Skin epidermis (tissue), 12 donors: ENCODE results near the gene TMX3.

ENCODE experiments used
- H3K27ac ChIP-seq, 21 experiments: fragments of 200-600 bp; sonication (generic) in 11 of 21; one replicate each; pipeline ENCODE4 v1.5.0; 2020; ENCODE audit warnings: mild to moderate bottlenecking in 3 of 21, inconsistent platforms in 2 of 21, moderate library complexity in 2 of 21
- H3K4me3 ChIP-seq, 7 experiments: fragments of 200-600 bp; sonication (generic) in 2 of 7; one replicate each; pipeline ENCODE4 v1.5.0; 2020; ENCODE audit warnings: inconsistent platforms in 2 of 7, mild to moderate bottlenecking in 2 of 7, moderate library complexity in 1 of 7

TMX3 gene, protein sequence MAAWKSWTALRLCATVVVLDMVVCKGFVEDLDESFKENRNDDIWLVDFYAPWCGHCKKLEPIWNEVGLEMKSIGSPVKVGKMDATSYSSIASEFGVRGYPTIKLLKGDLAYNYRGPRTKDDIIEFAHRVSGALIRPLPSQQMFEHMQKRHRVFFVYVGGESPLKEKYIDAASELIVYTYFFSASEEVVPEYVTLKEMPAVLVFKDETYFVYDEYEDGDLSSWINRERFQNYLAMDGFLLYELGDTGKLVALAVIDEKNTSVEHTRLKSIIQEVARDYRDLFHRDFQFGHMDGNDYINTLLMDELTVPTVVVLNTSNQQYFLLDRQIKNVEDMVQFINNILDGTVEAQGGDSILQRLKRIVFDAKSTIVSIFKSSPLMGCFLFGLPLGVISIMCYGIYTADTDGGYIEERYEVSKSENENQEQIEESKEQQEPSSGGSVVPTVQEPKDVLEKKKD

DNA sequence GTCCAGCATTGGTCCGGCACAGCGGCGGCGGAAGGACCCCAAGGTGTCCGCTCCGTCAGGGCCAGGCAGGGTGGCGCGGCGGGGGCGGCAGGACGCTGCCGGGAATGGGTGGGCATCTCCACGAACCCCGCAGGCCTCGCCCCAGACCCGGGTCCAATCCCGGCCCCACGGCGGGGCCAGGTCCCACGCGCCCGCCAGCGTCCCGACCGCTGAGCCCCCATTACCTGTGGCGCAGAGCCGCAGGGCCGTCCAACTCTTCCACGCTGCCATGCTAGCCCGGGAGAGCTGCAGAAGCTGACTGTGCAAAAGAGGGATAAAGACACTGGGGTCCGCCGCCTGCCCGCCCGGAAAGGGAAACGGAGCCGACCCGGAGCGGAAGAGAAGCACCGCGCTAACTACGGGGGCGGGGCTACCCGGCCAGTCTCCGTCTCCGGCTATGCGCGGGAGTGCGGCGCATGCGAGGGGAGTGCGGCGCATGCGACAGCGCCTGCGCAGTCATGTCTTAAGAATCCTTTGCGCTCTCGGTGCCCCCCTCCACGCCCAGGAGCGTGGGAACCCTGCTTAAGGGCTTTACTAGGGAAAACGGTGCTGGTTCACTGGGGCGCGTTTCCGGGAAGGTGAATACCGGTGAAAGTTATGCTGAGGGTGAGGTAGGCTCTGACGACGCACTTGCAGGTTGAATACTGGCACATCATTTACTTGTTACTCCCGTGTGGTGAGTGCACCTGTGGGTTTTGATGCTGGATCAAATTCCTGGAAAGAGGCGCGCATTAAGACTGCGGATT, at the start of gene TMX3:
TMX3 (minus strand) TSS at position 397 of the 785 bp plus-strand sequence; CDS start at position 270, 127 bp downstream.
- Histone ChIP-seq H3K4me3 (peak within 1 kb of the TSS; percentile 80 to 99 (median 85)), H3K27ac (peak within 1 kb of the TSS; percentile 31 to 95 (median 87))

DNA sequence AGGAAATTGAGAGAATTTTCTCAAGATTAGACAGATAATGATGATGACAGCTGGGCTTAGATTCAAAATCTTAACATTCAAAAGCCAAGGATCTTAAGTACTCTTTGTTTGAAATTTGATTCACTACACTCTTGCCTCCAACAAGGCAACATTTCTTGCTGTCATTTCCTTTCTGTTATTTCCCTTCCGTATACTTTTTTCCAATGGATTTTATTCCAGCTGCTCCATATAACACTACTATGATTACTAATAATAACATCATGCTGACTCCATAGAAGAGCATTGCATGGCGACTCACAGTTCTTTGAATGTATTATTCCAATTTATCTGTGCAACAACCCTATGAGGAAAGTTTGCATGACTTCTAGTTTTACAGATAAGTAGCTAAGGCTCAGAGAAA, 49.1 kb upstream of the TMX3 start:
- Histone ChIP-seq H3K27ac (no peak overlapping the region), H3K4me3 (no peak overlapping the region)

DNA sequence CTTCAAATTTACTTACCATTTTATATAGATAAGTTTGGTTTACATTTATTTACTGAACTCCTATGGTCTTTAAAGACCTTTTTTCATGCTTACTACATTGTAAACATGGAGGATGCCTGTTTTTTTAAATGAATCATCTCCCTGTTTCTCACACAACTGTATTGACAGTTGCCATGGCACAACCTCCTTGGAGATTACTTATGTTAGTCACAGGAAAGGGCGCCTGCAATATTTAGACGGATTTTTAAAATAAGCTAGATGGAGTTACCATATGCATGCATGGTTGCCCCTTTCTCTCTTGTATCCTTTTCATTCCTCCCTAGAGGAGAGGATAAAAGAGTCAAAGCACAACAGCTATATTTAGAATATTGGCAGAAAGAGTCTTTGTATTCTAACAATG, 48.2 kb upstream of the TMX3 start:
- Histone ChIP-seq H3K27ac (no peak overlapping the region), H3K4me3 (no peak overlapping the region)

DNA sequence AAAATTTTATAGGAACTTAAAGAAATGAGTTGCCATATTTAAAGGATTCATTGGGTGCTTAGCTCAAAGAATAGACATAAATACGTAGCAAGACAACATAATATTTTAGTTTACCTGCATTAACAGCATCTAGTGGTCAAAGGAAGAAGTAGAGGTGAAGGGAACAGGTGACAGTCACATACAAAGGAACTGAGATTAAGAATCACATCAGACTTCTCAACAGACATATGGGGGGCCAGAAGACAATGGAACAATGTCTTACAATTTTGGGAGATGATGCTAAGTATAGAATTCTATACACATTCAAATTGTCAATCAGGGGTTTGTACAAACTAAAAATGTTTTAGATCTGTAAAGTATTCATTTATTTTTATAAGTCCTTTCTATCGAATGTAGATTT, 44.4 kb upstream of the TMX3 start:
- Histone ChIP-seq H3K27ac (no peak overlapping the region), H3K4me3 (no peak overlapping the region)

DNA sequence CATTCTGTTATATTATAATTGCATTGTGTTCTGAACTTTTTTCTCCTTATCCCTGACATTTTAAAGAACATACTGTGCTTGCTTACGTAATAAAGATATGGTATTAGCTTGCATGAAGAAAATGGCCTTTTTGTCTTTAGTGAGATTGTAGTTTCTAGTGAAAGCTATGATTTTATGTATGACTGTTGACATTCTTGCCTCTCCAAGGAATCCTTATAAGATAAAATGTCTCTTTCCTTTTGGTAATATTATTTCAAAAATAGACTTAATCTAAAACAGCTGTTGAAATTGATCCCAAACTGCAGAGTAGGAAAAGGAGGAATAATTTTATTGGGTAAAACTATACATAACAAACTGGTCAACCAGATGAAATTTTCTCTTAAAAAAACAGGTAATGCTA, 42.2 kb upstream of the TMX3 start:
- no peak overlapping the region for H3K4me3 ChIP-seq
- H3K27ac ChIP-seq, result no peak overlapping the region

DNA sequence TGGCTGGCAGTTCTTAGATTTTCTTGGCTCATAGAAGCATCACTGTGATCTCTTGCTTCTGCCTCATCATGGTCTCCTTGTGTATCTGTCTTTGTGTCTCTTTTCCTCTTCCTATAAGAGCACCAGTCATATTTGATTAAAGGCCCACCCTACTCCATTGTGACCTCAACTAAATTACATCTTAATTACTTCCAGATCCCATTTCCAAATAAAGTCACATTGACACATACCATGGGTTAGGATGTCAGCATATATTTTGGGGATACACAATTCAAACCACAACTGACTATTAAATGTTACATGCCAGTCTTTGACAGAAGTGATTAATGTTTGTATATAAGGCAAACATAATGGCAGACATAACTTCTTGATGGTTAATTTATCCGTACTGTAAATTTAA, 27.3 kb upstream of the TMX3 start:
- Histone ChIP-seq H3K27ac (no peak overlapping the region), H3K4me3 (no peak overlapping the region)

DNA sequence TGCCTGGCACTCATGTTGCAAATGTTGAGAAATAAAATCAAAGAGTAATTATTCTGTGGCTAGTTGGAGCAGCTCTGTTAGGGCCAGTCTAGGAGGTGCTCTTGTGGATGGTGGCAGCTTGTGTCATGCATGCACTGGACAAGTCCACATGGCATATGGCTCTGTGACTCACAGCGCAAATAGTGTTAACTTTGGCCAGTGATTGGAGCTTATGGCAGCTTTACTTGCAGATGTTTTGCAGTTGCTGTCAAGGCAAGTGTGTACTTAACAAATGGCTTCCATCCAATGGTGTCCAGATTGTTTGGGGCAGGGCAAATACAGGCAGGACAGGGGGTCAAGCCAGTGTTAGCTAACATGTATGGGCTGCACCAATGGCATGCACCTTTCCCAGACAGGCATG, 26.1 kb upstream of the TMX3 start:
- no peak overlapping the region for H3K4me3 ChIP-seq
- no peak overlapping the region for H3K27ac ChIP-seq

DNA sequence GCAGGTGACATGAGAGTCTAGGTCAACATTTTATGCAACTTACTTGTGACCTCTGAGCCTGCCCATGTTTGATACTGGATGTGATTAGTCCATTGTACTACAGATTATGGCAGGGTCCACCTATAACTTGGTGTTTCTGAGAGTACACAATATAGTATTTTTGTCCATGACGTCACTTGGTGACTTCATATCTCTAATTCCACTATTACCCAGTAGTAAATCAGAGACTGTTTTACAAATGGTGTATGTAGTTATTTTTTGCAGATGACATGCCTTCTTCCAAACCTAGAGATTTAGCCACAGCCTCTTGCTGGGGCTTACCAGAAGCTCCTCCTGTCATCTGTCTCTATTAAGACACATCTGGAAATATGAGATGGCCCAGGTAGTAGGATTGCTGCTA, 24.6 kb upstream of the TMX3 start:
- Histone ChIP-seq H3K4me3 (no peak overlapping the region), H3K27ac (no peak overlapping the region)

DNA sequence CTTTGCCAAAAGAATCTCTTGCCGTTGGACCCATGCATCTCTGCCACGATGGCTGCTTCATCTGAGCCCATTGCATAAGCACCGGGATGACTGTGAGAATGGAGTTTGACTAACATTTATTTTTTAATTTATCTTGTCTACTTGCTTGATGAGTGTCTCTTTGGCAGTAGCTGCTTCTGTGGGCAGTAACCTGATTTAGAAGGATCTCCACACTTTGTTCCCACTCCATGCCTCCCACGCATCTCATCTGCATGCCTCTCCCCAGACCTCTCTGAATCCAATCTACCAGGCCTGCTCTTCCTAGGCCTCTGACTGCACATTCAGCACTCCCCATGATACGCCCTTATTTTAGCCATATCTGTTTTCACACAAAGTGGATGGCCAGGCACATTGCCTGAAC, 23.7 kb upstream of the TMX3 start:
- Histone ChIP-seq H3K4me3 (no peak overlapping the region), H3K27ac (no peak overlapping the region)

DNA sequence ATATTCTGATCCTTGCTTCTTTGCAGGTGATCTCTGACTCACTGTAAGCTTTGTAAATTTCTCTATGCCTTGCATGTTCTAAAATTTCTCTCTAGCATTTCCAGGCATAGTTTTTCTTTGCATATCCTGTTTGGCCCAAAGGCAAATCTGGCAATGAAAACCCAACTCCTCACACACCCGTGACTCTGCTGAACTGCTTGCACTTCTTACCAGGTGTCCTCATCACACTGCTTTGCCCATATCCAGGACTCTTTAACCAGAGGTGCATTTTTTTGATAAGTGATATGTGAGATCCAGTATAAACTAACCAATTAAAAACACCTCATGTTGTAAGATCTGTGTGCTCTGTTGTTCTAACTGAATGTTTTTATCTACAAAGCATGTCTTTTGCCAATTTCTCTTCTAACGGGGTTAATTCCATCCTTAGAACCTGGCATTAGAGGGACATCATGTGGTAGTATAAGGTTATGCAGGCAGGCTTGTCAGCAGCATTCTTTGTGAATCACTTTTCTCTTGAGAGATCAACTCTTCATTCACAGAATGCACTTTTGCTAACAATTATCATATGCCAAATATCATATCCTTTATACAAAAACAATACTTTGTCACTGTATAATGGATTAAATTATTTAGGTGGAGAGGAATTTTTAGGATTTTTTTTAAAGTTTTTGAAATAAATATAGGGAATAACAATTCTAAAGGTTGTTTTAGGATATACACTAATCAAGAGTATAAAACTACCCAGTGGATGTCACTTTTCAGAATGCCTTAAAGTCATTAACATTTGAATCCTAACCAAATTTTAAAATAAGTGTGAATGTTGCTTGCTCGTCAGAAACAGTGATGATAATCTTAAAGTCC, 20.8 kb upstream of the TMX3 start:
- Histone ChIP-seq H3K4me3 (no peak overlapping the region), H3K27ac (no peak overlapping the region)

DNA sequence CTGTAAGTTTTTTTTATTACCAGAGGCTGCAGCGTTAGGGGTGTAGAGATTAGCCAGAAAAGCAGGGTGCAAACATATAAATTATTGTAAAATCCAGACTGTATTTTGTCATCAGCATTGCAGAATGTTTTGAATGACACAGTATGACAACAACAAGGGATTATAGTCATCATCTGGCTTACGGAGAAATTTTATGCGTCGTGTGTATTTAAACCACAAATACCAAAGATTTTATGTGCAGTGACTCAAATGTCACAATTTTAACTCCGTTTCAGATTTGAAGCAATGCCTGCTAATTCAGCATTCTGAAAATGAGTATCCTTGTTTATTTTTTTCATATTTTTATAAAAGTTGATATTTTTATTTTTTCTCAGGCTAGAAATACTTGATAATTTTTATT, 19.4 kb upstream of the TMX3 start:
- no peak overlapping the region for H3K27ac ChIP-seq
- H3K4me3 ChIP-seq, result no peak overlapping the region

DNA sequence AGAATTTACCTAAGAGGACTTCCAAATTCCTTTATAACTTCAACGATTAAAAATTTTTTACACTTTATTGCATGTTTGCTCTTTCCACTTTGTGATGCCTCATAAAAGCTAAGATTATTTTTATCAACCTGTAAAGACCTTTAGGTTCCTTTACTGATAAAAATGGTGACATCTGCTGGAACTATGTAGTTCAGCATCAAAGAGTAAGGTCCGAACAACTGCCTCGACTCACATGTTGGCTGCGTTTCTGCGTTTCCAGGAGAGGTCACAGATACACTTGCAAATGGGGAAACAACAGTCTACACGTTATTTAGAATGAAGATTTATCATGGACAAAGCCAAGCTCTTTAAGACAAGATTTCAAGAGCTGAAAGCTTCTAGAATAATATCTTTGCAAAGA, 18.8 kb upstream of the TMX3 start:
- Histone ChIP-seq H3K27ac (no peak overlapping the region), H3K4me3 (no peak overlapping the region)

DNA sequence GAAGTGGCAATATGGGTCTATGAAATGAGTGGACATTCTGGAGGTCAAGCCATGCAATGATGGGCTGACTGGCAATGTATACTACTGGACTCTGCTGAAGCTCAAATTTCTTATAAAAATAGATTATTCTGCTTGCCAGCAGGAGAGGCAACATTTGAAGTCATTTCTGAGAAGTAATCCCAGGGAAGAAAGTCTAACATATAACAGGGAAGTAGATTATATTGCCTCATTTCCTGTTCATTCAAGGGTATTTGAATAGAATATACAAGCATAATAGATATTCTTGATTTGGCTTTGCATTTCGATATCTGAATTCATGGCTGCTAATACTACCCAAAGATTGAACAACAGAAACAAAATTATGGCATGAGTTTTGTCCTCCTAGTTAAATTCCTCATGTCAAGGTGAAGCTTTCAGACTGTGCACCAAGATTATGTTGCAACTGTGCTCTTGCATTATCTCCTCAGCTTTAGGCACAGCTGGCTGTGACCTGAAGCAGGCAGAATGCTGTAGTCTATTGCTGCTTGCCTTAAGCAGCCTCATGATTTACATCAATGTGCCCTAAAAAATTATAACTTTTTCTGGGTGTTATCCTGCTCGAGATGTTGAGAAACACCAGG, 13.3 kb upstream of the TMX3 start:
- Histone ChIP-seq H3K27ac (no peak overlapping the region), H3K4me3 (no peak overlapping the region)

DNA sequence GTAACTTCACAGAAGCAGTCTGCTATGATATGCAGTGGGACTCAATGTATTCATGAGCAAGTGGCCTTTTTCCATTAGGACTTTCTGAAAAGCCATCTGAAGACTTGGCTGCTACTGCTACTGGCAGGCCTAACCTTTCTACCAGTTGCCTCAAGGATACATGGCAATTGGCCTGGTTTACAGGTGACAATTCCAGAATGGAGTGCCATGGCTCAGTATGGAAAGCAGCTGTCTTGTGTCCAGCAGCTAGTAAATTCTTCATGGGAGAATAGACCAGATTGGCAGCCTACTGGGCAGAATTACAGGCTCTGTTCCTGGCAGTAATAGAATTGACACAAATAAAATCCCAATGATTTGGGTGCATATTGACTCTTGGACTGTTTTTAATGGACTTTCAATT, 12.6 kb upstream of the TMX3 start:
- Histone ChIP-seq H3K4me3 (no peak overlapping the region), H3K27ac (no peak overlapping the region)

DNA sequence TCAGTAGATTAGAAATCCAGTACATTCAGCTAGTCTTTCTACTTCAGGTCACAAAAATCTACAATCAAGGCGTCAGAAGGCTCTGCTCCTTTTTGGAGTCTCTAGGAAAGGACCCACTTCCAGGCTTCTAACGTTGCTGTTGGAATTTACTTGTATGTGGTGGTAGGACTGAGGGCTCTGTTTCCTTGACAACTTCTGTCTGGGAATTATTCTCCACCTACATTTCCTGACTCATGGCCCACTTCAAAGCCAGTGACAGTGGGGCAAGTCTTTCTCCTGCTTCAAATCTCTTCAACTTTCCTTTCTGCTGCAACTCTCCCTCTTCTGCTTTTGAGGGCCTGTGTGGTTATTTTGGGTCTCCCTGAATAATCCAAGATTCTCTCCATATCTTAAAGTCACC, 10.4 kb upstream of the TMX3 start:
- Histone ChIP-seq H3K4me3 (no peak overlapping the region), H3K27ac (no peak overlapping the region)

DNA sequence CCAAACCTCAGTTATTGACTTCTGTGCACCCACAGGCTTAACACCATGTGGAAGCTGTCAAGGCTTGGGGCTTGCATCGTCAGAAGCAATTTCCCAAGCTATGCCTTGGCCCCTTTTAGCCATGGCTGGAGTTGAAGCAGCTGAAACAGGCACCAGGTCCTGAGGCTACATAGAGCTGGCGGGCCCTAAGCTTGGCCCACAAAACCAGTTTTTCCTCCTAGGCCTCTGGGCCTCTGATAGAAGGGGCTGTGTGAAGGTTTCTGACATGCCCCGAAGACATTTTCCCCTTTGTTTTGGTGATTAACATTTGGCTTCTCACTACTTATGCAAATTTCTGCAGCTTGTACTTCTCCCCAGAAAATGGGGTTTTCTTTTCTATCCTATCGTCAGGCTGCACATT, 9.1 kb upstream of the TMX3 start:
- Histone ChIP-seq H3K4me3 (no peak overlapping the region), H3K27ac (no peak overlapping the region)

DNA sequence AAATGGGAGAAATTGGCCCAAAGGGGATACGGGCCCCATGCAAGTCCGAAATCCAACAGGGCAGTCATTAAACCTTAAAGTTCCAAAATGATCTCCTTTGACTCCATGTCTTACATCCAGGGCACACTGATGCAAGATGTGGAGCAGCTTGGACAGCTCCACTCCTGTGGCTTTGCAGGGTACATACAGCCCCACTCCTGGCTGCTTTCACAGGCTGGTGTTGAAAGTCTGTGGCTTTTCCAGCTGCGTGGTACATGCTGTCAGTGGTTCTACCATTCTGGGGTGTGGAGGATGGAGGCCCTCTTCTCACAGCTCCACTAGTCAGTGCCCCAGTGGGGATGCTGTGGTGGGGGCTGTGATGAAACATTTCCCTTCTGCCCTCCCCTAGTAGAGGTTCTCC, 8.6 kb upstream of the TMX3 start:
- Histone ChIP-seq H3K4me3 (no peak overlapping the region), H3K27ac (peak overlapping the region in 2 of 21 experiments; percentile 5 to 75)

DNA sequence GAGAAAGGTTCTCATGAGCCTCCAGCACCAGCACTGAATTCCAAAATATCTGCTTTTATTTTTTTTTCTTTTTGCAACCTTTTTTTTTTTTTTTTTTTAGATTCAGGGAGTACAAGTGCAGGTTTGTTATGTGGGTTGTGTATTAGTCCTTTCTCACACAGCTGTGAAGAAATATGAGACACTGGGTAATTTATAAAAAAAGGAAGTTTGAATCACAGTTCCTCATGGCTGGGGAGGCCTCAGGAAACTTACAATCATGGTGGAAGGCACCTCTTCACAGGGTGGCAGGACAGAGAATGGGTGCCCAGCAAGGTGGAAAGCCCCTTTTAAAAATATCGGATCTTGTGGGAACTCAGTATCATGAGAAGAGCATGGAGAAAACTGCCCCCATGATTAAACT, 7.9 kb upstream of the TMX3 start:
- H3K4me3 ChIP-seq, result no peak overlapping the region

DNA sequence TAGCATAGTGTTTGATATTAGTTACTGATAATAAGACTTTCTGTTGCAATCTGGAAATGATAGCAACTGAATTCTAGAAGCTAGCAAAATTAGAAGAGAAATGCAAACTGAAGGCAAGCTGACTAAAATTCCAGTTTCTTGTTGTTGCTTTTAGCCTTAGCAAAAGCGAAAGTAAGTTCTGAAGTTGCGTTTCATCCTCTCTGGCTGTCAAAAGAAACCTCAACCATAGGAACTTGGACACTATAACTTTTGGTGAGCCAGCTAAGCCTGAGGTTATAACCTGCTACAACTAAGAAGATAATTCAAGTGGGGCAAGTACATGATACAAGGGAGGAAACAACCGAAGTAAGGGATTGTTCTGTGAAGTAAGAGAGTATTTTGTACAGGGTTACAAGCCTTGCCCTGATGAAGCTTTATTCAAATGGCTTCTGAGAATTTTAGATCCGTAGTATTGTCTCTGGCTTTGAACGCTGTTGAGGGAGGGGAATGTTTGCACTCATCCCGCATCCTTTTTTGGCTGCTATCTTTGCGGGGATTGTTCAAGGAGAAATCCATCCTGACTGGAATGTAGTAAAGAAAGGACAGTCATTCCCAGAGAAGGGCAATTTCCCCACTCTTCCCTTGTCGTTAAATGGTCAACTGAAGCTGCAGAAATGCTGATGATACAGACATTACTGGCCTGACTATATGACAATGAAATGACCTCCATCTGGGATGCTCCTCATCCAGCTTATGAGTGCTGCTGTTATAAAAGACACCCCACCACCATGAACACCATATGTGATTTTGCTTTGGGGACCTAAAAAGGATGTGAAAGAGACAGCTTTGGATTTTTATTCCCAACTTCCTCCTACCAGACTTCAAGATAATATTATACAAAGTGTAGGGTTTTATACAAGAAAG, 7.0 kb upstream of the TMX3 start:
- Histone ChIP-seq H3K4me3 (peak overlapping the region in 5 of 7 experiments; percentile 0 to 27 (median 16)), H3K27ac (peak overlapping the region in 18 of 21 experiments; percentile 45 to 84 (median 70))

More for the DNA sequence above, 7.9 kb upstream of the TMX3 start:
- H3K27ac ChIP-seq, result peak overlapping the region in 7 of 21 experiments; percentile 1 to 84 (median 74)
